Colon (tissue), 2 donors: ENCODE measurements around the gene NOTCH3.

Source experiments
- FAIRE-seq: peaks from 2 replicates; lab custom pipeline; 2012; peaks lifted over from hg19 to GRCh38; lab: Jason Lieb, UNC
- donor health status: control.
- donor health status: control.

The NOTCH3 gene

GRCh38 chr19:15161028-15161984, 39.5 kb downstream of the NOTCH3 start:
- FAIRE-seq: no peak

- FAIRE-seq: no peak
Observed at GRCh38 chr19:15159251-15159650, 41.5 kb downstream of the NOTCH3 start.

- no peak for FAIRE-seq
Observed at GRCh38 chr19:15156391-15156790, 44.4 kb downstream of the NOTCH3 start.

- FAIRE-seq: no peak
Observed at GRCh38 chr19:15155296-15155695, 45.5 kb downstream of the NOTCH3 start.

- FAIRE-seq: no peak
Observed at GRCh38 chr19:15154002-15154612, 46.7 kb downstream of the NOTCH3 start.

- FAIRE-seq: no peak
Observed at GRCh38 chr19:15149737-15150136, 51.1 kb downstream of the NOTCH3 start.

GRCh38 chr19:15147090-15147489, 53.7 kb downstream of the NOTCH3 start:
- FAIRE-seq: no peak

- no peak for FAIRE-seq
Observed at GRCh38 chr19:15144046-15144646, 56.6 kb downstream of the NOTCH3 start.

- no peak for FAIRE-seq
Observed at GRCh38 chr19:15142313-15142712, 58.5 kb downstream of the NOTCH3 start.

GRCh38 chr19:15141143-15141542, 59.7 kb downstream of the NOTCH3 start:
- FAIRE-seq: no peak

- no peak for FAIRE-seq
Observed at GRCh38 chr19:15138427-15138826, 62.4 kb downstream of the NOTCH3 start.

GRCh38 chr19:15137777-15138176, 63.0 kb downstream of the NOTCH3 start:
- FAIRE-seq: no peak

GRCh38 chr19:15136234-15136954, 64.4 kb downstream of the NOTCH3 start:
- FAIRE-seq: no peak

- FAIRE-seq: no peak
Observed at GRCh38 chr19:15129856-15130585, 70.8 kb downstream of the NOTCH3 start.

- no peak for FAIRE-seq
Observed at GRCh38 chr19:15128162-15128770, 72.5 kb downstream of the NOTCH3 start.

GRCh38 chr19:15126131-15126910, 74.5 kb downstream of the NOTCH3 start:
- FAIRE-seq: no peak

- FAIRE-seq: no peak
Observed at GRCh38 chr19:15125232-15126067, 75.3 kb downstream of the NOTCH3 start.

GRCh38 chr19:15124572-15125231, 76.1 kb downstream of the NOTCH3 start:
- no peak for FAIRE-seq

GRCh38 chr19:15123900-15124299, 76.9 kb downstream of the NOTCH3 start:
- no peak for FAIRE-seq
